GM10847 (cell line): ENCODE data around the gene SNRPD3.

Experiments used
- POLR2A ChIP-seq: IDR thresholded peaks from 2 replicates; pipeline ENCODE4 v1.6.1; 2011; ENCODE audit not compliant: insufficient read length; ENCODE audit errors: extremely low read depth

The SNRPD3 gene

DNA sequence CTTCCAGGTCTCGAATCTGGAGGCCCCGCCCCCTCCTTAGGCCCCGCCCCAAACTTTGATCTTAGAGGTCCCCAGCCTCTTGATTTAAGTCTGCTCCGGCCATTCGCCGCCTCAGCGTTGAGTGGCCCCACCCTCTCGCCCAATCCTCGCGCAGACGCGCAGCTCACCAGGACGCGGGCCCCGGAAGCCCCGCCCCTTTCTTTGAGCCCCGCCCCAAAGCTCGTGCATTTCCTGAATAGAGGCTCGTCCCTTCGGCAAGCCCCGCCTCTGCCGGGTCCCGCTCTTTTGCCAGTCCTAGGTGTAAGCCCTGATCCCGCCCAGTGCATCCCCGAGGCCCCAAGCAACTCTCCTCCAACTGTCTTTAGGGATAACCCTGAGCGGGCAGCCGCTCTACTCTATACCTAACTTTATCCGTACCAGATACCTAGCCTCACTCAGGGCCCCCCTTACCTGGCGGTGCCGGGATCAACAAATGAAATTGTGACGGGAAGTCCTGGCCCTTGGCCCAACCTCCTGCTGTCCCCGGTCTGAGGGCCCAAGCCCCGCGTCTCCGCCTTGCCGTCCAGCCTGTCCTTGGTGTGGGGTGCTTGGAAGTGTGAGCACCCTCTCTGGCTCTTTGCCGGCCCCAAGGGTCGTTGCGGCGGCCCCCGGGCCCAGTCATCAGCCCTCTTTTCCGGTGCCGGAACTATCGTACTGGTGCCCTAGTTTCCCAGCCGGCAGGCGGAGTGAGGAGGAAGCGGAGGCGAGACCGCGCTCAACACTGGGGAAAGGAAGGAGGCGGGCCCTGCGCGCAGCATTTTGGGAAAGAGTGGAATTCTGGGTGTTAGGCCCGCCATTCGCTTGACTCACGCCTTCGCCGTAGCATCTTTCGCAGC is at the start of gene SNRPD3:
Gene SNRPD3, plus strand, starts transcription at position 835 of the 875 bp plus-strand sequence. CDS start 1,676 bp downstream, outside the sequence.
- TF ChIP-seq POLR2A: peak; percentile 74

GRCh38 chr22:24506802-24507438 is 48.9 kb upstream of the SNRPD3 start:
- TF ChIP-seq POLR2A: no peak

DNA sequence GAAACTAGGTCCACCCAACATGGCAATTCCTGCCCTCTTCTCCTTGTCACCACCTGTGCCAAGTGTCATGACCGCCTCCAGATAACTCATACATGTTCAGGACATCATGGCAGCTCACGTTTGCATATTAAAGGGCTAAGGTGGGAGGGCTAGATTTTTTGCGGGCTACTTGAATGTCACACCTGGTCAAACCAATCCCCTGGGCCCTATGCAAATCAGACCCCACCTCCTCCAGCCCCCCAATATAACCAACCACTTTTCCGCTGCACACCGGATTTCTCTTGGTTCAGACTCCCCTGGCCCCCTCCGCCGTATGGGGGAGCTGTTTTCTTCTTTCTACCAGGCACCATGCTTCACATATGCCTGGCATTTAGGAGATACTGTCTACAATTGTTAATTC is 48.1 kb upstream of the SNRPD3 start:
- TF ChIP-seq POLR2A: no peak

- no peak for TF ChIP-seq POLR2A
These were observed 44.9 kb upstream of the SNRPD3 start for GRCh38 chr22:24510637-24511625.

GRCh38 chr22:24512043-24512442 is 43.8 kb upstream of the SNRPD3 start:
- TF ChIP-seq POLR2A: no peak

DNA sequence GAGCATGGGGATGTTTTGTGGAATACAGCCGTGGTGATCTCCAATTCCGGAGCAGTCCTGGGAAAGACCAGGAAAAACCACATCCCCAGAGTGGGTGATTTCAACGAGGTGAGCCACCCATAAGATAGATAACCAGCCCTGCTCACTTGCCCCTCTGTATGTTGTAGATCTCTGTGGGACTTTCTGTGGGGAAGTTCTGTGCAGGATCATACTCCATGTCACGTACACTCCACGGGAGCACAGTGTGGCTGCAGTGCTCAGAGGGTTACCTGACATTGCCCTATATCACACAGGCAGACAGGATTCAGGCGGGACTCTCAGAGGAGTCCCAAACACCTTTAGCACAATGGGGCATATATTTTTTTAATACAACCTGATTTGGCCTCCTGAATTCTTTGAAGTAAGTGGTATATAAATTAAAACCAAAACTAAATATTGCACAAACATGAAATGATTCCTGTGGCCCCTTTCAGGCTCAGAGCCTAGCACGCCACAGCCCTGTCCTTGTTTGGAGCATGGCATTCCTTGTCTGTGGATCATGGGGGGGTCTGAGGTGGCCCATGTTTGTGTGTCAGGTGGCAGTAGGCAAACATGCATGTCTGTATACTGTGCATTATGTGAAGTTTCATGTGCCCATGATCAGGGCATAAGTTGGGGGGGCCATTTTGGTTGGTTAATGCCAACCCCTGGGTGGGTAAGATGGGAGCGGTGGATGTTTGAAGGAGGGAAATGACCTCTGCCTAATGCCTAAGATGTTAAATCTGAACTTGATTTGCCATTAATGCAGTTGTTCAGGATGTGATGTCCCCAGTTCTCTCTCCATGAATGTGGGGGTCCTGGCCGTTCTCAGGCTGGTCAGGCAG is 42.2 kb upstream of the SNRPD3 start:
- no peak for TF ChIP-seq POLR2A

DNA sequence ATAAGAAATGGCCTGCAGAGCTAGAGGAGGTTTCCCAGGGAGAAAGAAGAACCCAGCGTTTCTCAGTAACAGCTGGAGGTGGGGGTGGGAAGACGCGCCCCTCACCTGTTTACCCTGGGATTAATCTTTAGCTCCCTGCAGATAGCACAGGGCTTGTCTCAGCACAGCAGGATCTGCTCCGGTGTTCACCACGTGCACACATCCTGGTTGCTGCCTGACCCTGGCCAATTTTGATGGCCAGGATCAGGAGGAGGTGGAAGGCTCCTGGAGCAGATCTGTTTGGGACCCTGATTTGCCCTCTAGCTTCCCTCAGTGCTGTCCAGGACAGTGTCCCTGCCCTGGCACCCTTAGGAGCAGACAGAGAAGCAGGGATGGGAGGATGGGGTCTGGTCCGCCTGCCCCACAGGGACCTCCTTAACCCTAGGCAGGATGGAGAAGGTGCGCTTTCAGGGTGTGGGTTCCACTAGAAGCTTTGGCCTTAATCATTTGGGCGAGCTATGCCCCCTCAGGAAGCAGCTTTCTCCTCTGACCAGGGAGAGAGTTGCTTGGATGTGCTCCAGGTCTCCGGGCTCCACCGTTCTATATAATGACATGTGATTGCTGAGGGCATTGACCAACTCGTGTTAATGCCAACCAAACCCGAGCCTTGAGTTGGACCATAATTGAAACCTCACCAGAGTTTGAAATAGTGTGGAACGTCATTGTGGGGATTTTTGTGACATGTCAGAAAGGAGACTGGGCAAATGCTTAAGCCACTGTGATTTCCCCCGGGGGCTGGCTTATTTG is 41.4 kb upstream of the SNRPD3 start:
- TF ChIP-seq POLR2A: no peak

- TF ChIP-seq POLR2A: no peak
These were observed 40.8 kb upstream of the SNRPD3 start for GRCh38 chr22:24515027-24515338.

DNA sequence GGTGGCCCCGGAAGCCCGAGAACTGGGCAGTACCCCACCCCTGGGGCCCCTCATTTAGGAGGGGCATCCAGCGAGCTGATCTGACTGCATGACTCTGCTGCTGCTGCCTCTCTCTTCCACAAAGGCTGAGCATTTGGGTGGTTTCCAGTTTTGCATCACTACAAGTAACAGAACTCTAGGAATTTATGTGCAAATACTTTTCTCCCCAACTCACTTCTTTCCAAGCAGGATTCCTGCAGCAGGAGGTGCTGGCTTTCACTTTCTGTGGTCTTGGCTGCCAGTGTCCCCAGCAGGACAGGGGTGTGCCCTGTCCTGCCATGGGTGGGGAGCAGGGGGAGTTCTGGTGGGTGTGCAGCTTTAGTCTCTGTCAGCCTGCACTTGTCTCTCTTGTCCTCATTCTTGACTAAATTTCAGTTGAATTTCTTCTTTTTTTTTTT is 39.5 kb upstream of the SNRPD3 start:
- TF ChIP-seq POLR2A: no peak

GRCh38 chr22:24517446-24517845 is 38.4 kb upstream of the SNRPD3 start:
- no peak for TF ChIP-seq POLR2A

- no peak for TF ChIP-seq POLR2A
These were observed 37.6 kb upstream of the SNRPD3 start for GRCh38 chr22:24518228-24518627.

DNA sequence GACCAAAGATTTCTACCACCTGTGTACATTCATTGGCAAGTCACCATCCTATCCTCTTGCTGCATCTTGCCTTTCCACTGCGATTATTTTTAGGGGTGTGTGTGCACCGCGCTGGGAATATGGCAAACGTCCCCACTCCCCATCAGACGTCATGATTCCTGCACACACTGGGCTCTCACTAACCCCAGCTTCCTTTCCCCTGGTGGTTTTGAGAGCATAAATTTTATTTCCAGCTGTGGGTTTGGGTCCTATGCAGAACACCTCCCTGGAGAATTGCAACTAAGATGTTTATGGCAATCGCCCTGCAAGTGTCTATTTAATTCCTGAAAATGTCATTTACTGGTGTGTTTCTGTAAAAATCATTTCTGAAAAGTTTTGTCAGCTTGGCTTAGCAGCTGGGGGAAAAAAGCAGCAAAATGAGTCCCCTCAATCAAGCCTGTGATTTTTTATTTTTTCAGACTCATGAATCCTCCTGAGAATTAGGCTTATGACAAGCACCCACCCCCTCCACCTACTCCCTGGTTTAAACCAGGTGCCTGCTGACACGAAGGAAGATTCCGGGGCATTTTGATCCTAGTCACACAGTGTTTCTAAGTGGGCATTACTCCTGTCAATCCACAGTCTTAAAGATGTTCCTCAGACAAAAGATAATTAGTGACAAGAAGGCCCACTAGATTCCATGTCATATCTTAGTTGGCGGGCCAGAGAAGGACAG is 36.9 kb upstream of the SNRPD3 start:
- no peak for TF ChIP-seq POLR2A

DNA sequence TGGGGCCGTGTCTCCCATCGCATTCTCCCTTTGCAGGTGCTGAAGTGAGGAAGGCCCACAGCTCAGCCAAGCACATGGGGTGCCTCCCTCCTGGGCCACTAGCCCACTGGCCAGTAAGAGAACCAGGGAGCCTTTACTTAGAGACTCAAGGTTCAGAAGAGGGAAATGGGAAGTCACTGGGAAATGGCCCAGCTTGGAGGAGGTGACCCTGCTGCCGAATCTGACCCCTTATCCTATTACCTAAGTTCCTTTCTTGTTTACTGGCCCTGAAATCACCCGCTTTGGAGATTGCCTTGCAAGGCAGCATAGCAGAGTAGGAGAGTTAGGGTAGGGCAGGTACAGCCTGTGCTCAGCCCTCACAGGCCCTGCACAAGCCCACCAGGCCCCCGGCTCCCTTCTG is 36.3 kb upstream of the SNRPD3 start:
- no peak for TF ChIP-seq POLR2A
